ENCODE data around the gene FIBCD1.

Gene FIBCD1

DNA sequence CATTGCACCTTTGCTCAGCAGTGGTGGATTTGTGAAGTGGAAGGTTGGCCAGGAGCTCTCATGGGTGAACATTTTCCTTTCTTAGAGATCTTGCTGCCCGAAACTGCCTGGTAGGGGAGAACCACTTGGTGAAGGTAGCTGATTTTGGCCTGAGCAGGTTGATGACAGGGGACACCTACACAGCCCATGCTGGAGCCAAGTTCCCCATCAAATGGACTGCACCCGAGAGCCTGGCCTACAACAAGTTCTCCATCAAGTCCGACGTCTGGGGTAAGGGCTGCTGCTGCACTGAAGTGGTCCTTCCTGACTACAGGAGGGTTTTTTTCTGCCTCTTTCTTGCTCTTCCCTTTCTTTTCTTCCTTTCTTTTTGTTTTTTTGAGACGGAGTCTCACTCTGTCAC lies 64.3 kb downstream of the FIBCD1 start:
- no peak for DNase-seq

DNA sequence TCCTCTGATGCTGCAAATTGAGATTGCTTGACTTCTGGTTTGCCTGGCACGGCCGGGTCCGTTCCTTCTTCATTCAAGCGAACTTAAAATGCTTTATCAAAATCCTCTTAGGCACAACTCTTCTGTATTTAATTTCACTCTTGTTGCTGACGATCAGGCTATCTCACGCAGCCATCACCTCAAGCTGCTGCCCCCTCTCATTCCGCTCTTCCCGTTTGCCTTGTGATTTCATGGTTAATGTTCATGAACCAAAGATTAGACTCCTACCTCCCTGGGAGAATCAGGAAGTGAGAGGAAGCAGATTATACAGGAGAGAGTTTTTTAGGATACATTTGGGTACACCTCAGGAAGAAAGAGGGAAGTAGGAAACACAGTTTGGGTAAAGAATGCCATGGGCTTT lies 65.1 kb downstream of the FIBCD1 start:
- DNase-seq = no peak

DNA sequence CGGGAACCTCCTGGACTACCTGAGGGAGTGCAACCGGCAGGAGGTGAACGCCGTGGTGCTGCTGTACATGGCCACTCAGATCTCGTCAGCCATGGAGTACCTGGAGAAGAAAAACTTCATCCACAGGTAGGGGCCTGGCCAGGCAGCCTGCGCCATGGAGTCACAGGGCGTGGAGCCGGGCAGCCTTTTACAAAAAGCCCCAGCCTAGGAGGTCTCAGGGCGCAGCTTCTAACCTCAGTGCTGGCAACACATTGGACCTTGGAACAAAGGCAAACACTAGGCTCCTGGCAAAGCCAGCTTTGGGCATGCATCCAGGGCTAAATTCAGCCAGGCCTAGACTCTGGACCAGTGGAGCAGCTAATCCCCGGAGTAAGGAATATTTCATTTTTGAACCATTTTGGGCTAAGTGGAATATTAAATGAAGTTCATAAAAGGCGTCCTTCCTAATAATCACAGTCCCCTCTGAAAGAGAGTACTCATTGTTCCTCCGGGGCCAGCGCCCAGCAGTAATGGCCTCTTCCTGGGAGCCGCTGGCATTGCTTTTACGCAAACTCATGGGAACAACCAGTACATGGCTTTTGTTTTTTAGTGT lies 66.0 kb downstream of the FIBCD1 start:
- DNase-seq = no peak

DNA sequence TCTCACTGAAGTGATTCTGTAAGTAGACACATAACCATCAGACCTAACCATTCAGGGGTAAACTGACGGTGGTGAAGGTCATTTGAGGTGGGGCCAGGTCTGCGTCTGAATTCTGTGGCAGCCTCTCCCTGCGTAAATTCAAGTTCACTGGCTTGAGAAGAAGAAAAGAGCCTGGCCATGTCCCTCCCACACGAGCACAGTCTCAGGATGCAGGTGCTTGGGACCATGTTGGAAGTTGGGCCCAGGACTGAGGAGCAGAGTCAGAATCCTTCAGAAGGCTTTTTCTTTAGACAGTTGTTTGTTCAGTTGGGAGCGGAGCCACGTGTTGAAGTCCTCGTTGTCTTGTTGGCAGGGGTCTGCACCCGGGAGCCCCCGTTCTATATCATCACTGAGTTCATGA lies 66.5 kb downstream of the FIBCD1 start:
- no peak for DNase-seq

DNA sequence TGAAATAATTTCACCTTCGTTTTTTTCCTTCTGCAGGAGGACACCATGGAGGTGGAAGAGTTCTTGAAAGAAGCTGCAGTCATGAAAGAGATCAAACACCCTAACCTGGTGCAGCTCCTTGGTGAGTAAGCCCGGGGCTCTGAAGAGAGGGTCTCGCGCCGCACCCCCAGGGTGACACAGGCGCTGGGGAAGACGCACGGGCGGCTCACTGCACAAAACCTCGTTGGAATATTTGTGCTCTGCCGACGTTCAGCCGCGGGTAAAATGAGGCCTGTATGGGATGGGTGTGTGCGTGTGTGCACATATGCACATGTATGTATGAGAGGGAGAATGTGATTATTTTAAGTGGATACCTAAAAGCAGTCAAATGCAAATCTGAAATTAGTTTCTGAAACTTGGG lies 67.0 kb downstream of the FIBCD1 start:
- no peak for DNase-seq

DNA sequence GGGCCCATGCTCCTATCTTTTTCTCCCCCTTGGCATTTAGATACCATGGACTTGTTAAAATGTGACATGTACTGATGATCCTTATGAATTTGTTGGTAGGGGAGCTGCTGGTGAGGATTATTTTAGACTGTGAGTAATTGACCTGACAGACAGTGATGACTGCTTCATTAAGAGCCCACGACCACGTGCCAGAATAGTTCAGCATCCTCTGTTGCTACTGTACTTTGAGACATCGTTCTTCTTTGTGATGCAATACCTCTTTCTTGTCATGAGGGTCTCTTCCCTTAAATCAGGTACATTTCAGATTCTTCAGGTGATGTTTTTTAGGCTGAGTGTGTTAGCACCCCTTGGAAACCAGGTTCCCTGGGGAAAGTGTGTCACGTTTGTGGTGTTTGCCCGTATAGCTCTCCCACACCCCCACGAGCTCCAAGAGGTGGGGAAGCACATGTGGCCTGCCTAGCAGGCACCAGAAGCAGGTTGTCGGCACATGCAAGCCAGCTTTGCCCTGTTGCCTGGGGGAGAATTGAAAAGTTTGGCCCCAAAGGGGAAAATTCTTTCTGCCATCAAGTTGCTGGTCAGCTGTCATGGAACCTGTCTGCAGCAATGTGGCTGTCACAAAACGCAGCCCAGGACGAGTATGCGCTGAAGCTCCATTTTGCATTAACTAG lies 67.5 kb downstream of the FIBCD1 start:
- no peak for DNase-seq

DNA sequence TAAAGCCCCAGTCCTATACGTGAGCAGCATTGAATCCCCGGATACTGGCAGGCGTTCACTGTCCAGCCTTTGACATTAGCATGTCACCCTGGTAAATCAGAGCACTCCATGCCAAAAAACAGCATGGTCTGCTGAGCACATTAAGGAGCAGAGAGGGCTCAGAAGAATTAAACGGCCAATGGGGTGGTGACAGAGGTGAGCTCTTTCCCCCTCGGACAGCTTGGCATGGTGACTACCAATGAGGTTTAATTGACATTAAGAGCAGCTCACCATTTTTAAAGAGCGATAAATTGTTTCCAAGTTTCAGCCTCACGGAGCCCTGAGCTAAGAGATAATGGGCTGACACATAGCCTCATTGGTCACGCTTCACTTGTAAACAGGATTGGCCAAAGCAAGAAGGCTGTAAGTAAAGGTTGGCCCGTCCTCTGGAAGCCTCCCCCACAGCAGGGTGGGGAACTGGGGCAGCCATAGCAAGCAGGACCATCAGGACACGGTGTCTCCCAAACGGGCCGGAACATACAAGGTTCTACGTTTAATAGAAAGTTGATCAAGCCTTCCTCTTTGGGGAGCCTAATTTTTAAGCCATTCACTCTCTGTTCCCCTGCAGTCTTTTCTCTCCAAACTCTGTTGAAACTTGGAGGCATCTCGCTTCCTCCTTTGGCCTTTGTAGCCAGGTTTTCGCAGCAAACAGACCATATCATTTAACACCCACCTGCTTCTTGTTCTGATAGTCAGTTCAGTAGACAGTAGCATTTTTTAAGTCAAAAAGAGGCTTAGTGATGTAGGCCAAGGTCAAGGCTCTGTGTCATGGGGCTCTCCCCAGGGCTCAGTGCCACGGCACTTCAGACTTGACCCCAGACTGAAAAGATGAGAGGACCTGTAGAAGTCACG lies 68.3 kb downstream of the FIBCD1 start:
- peak; percentile 95 for DNase-seq

DNA sequence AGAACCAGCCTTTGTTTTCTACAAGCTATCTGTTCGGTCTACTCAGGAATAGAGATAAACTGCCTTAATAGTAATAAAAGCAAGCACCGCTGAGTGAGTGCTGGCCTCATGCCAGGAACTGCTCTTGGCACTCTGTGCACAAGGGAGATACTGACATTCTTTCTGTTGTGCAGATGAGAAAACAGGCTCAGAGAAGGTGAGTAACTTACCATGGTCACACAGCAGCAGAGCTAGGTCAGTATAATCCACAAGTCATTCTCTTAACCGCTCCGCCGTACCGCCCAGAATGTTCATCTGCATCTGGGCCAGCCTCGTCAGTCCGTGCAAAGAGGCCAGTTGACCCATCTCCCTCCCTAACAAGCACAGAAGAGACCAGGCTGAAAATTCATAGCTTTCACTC lies 69.8 kb downstream of the FIBCD1 start:
- DNase-seq = no peak

DNA sequence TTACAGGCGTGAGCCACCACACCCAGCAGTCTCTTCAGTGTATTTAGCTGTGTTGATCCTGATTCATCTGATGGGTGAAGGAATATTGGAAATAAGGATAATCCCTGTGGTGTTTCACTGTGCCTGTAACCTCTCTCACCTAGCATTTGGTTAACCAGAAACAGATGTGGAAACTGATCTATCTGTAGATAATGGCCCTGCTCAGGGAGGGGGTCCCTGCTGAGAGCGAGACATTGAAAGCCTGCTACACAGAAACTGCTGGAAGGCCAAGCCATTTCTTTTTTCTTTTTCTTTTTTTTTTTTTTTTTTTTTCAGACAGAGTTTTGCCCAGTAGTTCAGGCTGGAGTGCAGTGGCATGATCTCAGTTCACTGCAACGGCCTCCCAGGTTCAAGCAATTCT lies 70.8 kb downstream of the FIBCD1 start:
- no peak for DNase-seq

DNA sequence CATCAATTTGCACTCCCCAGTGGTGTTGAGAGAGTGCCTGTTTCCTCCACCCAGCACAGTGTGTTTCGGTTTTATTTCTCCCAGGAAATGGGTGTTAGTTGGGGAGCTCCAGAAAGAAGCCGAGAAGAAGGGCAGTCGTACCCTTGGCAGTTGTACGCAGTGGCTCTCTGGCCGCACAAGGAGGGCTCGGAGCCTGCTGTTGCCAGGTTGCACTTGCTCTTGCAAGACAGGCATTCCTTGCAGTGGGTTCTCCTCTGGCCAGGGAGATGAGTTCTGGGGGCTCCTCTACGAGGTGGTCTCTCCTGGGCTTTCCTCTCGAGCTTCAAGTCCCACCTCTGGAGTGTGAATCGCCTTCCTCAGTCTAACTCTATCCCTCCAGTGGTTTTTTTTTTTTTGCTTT lies 71.5 kb downstream of the FIBCD1 start:
- no peak for DNase-seq

DNA sequence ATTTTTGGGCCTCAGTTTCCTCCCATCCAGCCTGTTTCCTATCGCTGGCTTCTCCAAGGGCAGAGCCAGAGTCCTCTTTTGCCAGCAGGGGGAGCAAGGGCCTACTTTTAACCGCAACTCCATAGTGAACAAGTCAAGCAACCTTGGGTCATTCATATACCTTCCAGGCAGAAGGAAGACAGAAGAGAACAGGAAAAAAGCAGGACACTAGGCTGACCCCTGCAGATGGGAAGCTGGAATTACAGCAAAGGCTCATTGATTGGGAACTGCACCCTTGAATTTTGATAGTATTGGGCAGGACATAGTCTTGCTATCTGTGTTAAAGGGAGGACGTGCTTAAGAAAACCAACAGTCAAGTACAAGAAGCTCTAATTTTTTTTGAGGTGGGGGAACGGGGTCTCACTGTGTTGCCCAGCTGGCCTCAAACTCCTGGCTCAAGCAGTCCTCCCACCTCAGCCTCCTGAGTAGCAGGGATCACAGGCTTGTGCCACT lies 72.5 kb downstream of the FIBCD1 start:
- peak; percentile 63 for DNase-seq

DNA sequence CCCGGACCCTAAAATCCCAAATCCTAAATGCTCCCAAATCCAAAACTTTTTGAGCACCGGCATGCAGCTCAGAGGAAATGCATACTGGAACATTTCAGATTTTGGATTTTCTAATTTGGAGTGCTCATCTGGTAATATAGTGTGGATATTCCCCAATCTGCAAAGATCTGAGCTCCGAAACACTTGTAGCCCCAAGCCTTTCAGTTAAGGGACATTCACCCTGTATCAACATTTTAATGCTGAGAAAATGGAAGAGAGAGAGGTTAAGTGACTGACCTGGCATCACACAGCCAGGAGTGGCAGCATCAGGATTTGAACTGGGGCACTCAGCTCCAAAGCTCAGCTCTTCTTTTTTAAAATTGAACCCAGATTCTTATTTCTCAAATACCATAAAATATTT lies 73.1 kb downstream of the FIBCD1 start:
- DNase-seq = no peak

DNA sequence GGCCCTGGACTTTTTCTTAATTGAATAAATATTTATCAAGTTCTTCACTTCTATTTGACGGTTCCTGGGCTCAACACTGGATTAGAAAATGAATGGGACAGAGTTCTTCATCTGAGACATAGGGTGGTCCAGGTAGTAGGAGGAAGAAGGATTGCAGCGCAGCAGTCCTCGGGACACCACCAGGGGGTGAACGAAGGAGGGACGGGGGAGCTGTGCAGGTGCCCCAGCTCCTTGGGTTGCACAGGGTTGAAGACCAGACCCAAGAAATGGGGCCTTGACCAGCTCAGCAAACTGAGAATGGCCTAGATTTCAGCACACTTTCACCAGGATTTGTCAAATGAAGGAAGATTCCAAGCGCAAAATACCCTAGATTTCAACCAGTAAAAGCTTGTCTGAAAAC lies 74.5 kb downstream of the FIBCD1 start:
- no peak for DNase-seq

DNA sequence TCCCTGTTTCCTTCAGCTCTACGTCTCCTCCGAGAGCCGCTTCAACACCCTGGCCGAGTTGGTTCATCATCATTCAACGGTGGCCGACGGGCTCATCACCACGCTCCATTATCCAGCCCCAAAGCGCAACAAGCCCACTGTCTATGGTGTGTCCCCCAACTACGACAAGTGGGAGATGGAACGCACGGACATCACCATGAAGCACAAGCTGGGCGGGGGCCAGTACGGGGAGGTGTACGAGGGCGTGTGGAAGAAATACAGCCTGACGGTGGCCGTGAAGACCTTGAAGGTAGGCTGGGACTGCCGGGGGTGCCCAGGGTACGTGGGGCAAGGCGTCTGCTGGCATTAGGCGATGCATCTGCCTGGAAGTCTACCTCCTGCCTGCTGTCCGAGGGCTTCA lies 76.3 kb downstream of the FIBCD1 start:
- no peak for DNase-seq

DNA sequence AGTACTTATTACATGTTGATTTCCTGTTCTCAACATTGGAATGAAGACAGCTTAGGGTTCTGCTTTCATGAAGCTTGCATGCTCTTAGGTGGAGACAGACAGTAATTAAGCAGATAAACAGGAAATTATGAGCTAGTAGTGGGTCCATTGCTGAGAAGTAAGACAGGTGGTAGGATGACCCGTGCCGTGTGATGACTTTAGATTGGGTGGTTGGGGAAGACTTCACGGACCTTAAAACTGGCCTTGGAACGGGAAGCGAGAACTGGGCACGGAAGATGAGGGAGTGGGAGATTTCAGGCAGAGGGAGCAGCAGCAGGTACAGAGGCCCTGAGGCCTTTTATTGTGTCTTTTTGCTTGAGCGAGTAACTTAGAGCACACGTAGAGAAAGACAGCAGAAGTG lies 76.8 kb downstream of the FIBCD1 start:
- DNase-seq = no peak

DNA sequence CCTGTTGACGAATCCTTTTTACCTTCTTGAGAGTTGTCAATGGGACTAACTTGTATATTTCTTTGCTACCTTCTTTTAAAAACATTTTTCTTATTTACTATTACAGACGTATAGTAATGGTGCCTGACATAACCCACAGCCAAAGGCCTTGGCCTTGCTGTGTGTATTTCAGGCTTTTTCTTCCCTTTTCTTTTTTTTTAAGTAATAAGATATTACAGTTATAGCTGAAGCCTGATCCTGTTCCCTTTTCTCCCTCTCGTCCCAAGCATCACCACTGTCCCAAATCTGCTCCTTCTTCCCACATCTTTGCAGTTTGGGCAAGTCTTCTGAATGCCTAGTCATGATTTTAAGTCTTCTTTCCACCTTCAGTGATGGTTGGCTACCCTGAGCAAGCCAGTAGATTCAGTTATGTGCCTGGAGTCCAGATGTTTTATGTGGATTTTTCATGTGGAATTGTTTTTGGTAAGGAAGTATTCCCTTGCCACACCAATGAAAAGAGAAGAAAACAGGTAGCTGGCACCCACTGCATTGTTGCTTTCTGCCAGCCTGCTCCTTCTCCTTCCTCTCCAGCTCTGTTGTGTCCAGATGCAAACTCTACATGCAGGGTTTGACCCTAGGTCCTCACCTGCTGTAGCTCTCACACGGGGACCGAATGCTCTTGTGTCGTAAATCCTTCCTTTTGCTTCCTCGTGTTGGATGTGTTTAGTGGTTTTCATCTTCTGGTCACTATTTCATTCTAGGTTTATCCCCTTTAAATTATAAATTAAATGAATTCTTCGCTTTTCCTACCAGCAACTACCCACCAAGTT lies 77.5 kb downstream of the FIBCD1 start:
- no peak for DNase-seq

DNA sequence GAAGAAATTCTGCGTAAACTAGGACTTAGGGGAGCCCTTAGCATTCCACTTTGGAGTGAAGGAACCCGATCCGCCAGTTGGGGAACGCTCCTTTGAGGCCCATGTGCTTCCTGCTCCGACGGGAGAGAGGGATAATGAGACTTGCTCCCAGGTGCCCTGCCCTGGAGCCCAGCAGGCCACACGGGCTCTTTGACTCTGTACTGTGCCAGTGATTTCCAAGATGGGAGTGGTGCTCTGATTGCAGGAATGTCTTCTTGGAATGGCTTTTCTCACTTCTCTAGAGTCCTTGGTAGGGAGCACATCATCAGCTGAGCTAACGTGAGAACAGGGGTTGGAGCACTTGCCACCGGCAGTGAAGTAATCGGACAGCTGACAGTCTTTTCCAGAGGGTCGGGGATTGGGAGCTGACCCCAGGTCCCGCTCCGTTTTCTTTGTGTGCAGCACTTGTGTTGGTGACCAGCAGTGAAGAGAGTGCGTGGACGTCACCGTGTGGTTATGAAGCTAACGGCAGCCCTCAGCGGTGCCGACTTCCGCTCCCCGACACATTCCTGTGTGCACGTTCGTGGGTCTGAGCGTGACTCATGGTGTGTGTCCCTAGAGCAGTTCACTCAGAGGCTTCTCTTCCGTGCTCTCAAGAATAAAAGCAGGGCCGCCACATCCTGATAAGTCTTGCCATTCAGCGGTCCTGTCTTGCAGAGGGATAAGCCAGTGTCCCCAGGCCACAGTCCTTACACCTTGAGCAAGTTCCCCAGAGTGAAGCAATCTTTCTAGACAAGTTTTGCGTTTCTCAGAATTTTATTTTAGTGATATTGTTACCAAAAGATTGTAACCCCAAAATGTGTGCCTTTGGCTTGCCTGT lies 78.4 kb downstream of the FIBCD1 start:
- DNase-seq = no peak

DNA sequence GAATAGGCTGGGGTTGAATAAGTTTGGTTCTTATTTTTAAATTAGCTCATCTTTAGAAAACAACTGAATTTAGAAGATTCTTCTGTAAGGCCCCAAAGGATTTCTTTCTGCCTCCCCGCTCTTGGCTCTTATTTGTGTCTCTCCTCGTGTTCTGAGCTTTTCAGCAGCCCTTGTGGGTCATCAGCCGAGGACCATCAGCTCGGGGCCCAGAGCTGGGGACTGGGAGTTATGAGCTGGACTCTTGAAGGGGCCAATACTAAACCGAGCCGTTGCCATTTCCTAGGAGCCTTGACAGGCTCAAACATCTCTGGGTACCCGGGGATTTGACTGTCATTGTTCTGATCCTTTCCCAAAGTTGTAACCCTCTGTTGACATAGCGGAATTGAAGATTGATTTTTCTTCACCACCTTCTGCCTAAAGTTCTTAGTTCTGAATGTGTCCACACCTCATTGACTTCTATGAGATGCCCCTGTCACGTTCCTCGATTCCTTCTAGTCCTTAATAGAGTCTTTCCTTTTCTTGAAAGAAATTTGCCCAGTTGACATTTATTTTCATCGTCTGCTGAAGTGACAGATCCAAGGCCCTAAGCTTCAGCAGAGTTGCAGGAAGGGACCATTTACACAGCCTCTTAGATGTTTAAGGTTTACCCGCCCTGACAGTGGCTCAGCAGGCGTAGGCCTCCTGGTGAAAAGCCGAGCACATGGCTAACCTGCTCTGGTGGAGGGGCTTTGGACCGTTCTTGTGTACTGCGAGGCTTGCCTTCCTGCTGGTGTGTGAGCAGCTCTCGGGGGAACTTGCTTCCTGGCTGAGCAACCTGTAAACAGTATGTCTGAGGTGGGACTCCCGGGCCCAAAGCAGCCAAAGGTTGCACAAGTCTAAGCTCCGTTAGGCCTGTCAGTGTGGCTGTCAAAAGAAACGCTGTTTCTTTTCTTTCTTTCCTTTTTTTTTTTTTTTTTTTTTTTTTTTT lies 80.0 kb downstream of the FIBCD1 start:
- DNase-seq = no peak

DNA sequence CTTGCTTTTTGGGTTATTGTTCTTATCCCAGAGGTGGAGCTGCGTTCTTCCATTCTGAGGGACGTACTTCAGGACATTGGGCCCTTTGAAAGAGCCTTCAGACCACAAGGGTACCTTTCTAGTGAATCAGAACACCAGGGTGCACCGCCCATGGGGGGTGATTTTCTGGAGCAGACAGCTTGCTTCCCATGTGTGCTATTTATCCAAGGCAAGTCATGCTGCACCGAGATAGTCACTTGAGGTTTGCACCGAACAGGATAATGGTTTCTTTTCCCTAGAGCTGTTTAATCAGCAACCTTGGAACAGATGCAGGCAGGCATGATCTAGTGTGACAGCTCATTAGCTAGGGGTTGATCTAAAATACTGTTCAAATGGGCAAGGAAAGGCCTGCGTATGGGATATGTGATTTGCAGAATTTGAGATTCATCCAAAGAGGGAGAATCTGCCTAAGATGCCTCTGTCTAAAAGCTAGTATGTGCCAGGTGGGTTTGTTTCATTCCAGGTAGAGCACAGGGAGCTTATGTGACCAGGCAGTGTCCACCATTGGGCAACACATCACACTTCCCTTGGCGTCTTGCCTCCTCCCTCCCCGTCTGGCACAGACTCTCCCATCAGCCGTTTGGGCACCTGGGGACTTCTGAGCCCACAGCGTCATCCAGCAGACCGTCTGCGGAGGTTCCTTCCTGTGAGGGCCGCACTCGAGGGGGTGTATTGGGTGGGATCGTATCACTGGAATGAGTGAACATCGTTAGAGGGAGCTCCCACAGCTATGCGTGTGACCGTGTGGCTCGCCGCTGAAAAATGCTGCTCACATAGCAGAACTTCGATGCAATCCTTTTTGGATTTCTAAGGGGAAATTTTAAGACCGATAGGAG lies 80.9 kb downstream of the FIBCD1 start:
- peak; percentile 8 for DNase-seq

DNA sequence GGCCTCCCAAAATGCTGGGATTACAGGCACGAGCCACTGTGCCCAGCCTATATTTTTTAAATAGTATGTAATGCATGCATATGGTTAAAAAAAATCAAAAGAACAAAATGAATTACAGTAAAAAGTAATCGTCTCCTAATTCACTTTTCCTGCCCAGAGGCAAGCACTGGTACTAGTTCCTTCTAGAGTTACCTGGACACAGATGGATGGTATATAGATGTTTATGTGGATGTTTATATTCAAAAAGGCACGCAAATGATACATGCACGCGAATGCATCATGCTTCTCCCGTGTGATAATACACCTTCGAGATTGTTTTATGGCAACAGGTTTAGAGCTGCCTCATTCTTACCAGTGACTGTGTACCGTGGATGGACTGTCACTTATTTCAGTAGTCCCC lies 82.6 kb downstream of the FIBCD1 start:
- DNase-seq = no peak

Data from DMS79 (cell line).